NCI-H1417 (cell line): ENCODE results near the gene CFAP251.
A peak's percentile ranks its signal among the peaks of the same experiment; 100 is the strongest.
"Not testable (repeated sequence)": the region's sequence is repeated elsewhere in the genome, so short reads cannot be mapped to it uniquely, and the experiment has no call there.

Experiments used
- DNase-seq, 3 experiments: peaks; one replicate each; lab custom pipeline; 2025; lab: John Stamatoyannopoulos, UW

CFAP251 gene

GRCh38 chr12:121917950-121918678 is at the start of gene CFAP251:
Gene CFAP251, plus strand, starts transcription at chr12:121918592. Its CDS starts 2,714 bp downstream, at chr12:121921306.
- peak; percentile 97 to 98 (median 98) for DNase-seq

GRCh38 chr12:121869229-121869628 is 49.2 kb upstream of the CFAP251 start:
- not testable (repeated sequence) for DNase-seq

GRCh38 chr12:121871467-121871866 is 46.9 kb upstream of the CFAP251 start:
- no peak for DNase-seq

- DNase-seq: peak in 1 of 3 experiments; percentile 17
These were observed 45.7 kb upstream of the CFAP251 start for GRCh38 chr12:121872546-121873215.

GRCh38 chr12:121873216-121873569 is 45.2 kb upstream of the CFAP251 start:
- DNase-seq: no peak

GRCh38 chr12:121874071-121874470 is 44.3 kb upstream of the CFAP251 start:
- DNase-seq: no peak

GRCh38 chr12:121875582-121875981 is 42.8 kb upstream of the CFAP251 start:
- DNase-seq: no peak

GRCh38 chr12:121876080-121876447 is 42.3 kb upstream of the CFAP251 start:
- DNase-seq: not testable (repeated sequence)

- peak in 1 of 3 experiments; percentile 31 for DNase-seq
These were observed 35.1 kb upstream of the CFAP251 start for GRCh38 chr12:121883315-121883660.

- not testable (repeated sequence) for DNase-seq
These were observed 33.3 kb upstream of the CFAP251 start for GRCh38 chr12:121885129-121885528.

- DNase-seq: no peak
These were observed 30.3 kb upstream of the CFAP251 start for GRCh38 chr12:121888083-121888477.

- peak; percentile 98 to 99 (median 98) for DNase-seq
These were observed 29.7 kb upstream of the CFAP251 start, which contains the start of gene PSMD9 for GRCh38 chr12:121888478-121889273. Gene PSMD9, plus strand, starts transcription at chr12:121888790. Its CDS starts 67 bp downstream, at chr12:121888857.

- no peak for DNase-seq
These were observed 29.1 kb upstream of the CFAP251 start for GRCh38 chr12:121889274-121889624.

- not testable (repeated sequence) for DNase-seq
These were observed 28.7 kb upstream of the CFAP251 start for GRCh38 chr12:121889661-121890060.

- DNase-seq: no peak
These were observed 25.5 kb upstream of the CFAP251 start for GRCh38 chr12:121892673-121893561.

GRCh38 chr12:121893961-121894460 is 24.4 kb upstream of the CFAP251 start:
- DNase-seq: peak in 2 of 3 experiments; percentile 42 to 75

GRCh38 chr12:121894633-121895032 is 23.8 kb upstream of the CFAP251 start:
- peak in 1 of 3 experiments; percentile 51 for DNase-seq

GRCh38 chr12:121898287-121898686 is 20.1 kb upstream of the CFAP251 start:
- no peak for DNase-seq

- DNase-seq: no peak
These were observed 18.8 kb upstream of the CFAP251 start for GRCh38 chr12:121899590-121899989.

GRCh38 chr12:121903202-121903601 is 15.2 kb upstream of the CFAP251 start:
- no peak for DNase-seq

- no peak for DNase-seq
These were observed 12.6 kb upstream of the CFAP251 start for GRCh38 chr12:121905746-121906145.
